Peyer's patch (tissue), 4 donors: Measurements from ENCODE around the gene NAA11.

Experiments
- CTCF ChIP-seq, 6 experiments: fragments of 450-650 bp in 4 of 6; fragments of 200-600 bp in 2 of 6; sonication (generic) in 1 of 6; IDR thresholded peaks; one replicate each; pipeline ENCODE4 v1.5.1; 2017 to 2019; ENCODE audit warnings: antibody characterized with exemption in 6 of 6, mild to moderate bottlenecking in 3 of 6, moderate library complexity in 1 of 6
- POLR2A ChIP-seq, 2 donors: fragments of 450-650 bp; IDR thresholded peaks; one replicate each; pipeline ENCODE4 v1.5.1; 2017; ENCODE audit warnings: antibody characterized with exemption in 2 of 2, mild to moderate bottlenecking in 2 of 2, moderate library complexity in 2 of 2

DNA sequence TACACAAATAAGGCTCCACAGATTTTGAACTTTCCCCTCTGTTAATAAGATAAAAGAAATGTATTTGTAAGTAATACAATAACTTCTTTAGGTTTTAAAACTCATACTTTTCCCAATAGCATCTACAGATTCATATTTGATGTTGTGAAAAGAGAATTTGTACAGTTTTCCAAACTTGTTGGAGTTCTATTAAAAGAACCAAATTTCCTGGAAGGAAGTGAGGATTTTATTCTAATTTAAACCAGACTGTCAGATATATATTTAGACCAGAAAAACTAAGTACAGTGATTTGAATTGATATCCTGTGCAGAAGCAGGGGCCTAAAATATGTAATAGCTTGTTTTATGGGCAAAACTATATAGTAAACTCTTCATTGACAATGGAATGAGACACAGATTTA lies 53.7 kb downstream of the NAA11 start:
- no peak for TF ChIP-seq CTCF (IDR thresholded peaks at IDR 0.05)
- no peak for TF ChIP-seq POLR2A (IDR thresholded peaks at IDR 0.05)
